Measurements from ENCODE around the gene C5orf34. TPM values are rescaled to one million over a fixed set of nuclear protein-coding genes. Genes with fewer than 3 reads are reported as not detected.
"Not testable (repeated sequence)": the region's sequence is repeated elsewhere in the genome, so short reads cannot be mapped to it uniquely, and the experiment has no call there.

Gene C5orf34
- polyA plus RNA-seq, 2 donors = 1.2 to 1.5 TPM

- Histone ChIP-seq H3K4me3 (ENCODE audit: low read depth in 1 of 2, low read length in 2 of 2) (no peak overlapping the region), H3K27ac (ENCODE audit: low read depth in 2 of 2, low read length in 1 of 2) (peak overlapping the region in 1 of 2 donors; percentile 60), H3K9me3 (ENCODE audit: control insufficient read depth in 2 of 2, insufficient read depth in 1 of 2, low read depth in 1 of 2, low read length in 1 of 2) (no peaks in the 10 kb centered on the region), H3K27me3 (ENCODE audit: control insufficient read depth in 1 of 2, insufficient read depth in 2 of 2, low read length in 2 of 2) (no peaks in the 10 kb centered on the region), H3K36me3 (ENCODE audit: control insufficient read depth in 2 of 2, insufficient read depth in 2 of 2, low read length in 1 of 2) (no peaks in the 10 kb centered on the region), H3K4me1 (ENCODE audit: control insufficient read depth in 2 of 2, insufficient read depth in 2 of 2, low read length in 1 of 2) (no peaks in the 10 kb centered on the region)
- 87 to 90% methylated on average over 2 of the region's 2 CpGs for WGBS, 2 donors
Measured at GRCh38 chr5:43485406-43485805, 29.5 kb downstream of the C5orf34 start.

DNA sequence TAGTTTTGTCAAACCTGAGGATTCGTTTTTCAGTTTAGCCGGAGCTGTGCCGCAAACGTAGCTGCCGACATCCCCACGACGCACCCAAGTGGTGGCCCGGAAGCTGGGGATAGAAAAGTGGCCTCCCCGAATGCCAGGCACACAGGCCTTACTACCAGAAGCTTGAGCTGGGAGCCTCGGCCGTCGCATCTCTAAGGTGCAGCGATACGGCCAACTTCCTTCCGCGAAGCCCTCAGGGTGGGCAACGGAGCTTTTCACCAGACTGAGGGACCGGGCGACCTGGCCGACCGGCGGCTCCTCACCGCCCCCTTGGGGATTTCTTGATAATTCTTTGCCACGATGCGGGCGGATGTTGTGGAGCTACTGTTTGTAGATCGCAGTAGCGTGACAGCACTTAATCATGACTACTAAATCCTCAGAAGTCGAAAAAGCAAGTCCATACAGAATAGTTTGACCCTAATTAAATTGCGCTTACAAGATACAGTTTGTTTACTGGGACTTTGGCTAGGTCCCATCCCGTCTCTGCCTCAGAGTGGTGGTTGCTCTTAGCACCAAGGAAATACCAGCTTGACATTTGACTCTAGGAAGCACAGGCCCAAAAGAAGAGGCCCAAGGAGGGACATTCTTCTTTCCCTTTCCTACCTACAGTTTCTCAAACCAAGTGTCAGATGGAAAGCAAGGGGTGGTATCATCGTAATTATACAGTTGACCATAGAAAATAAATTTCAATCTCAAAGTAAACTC lies 30.7 kb downstream of the C5orf34 start:
- H3K9me3 ChIP-seq (ENCODE audit: control insufficient read depth in 2 of 2, insufficient read depth in 1 of 2, low read depth in 1 of 2, low read length in 1 of 2) = no peaks in the 10 kb centered on the region
- WGBS, 2 donors = 2 to 3% methylated on average over 32 of the region's 32 CpGs
- H3K27ac ChIP-seq (ENCODE audit: low read depth in 2 of 2, low read length in 1 of 2) = peak overlapping the region; percentile 99

GRCh38 chr5:43483298-43484105 lies 31.4 kb downstream of the C5orf34 start, which contains the start of gene TMEM267:
TMEM267 (minus strand) TSS chr5:43483865; CDS start chr5:43453969, 29,896 bp downstream.
- 0 to 1% methylated on average over 55 to 62 of the region's 62 CpGs for WGBS, 2 donors

More for the DNA sequence above, 30.7 kb downstream of the C5orf34 start:
- no peaks in the 10 kb centered on the region for H3K36me3 ChIP-seq (ENCODE audit: control insufficient read depth in 2 of 2, insufficient read depth in 2 of 2, low read length in 1 of 2)
- H3K27me3 ChIP-seq (ENCODE audit: control insufficient read depth in 1 of 2, insufficient read depth in 2 of 2, low read length in 2 of 2) = no peaks in the 10 kb centered on the region
- peak overlapping the region; percentile 79 to 81 for H3K4me3 ChIP-seq (ENCODE audit: low read depth in 1 of 2, low read length in 2 of 2)
- H3K4me1 ChIP-seq (ENCODE audit: control insufficient read depth in 2 of 2, insufficient read depth in 2 of 2, low read length in 1 of 2) = no peaks in the 10 kb centered on the region

DNA sequence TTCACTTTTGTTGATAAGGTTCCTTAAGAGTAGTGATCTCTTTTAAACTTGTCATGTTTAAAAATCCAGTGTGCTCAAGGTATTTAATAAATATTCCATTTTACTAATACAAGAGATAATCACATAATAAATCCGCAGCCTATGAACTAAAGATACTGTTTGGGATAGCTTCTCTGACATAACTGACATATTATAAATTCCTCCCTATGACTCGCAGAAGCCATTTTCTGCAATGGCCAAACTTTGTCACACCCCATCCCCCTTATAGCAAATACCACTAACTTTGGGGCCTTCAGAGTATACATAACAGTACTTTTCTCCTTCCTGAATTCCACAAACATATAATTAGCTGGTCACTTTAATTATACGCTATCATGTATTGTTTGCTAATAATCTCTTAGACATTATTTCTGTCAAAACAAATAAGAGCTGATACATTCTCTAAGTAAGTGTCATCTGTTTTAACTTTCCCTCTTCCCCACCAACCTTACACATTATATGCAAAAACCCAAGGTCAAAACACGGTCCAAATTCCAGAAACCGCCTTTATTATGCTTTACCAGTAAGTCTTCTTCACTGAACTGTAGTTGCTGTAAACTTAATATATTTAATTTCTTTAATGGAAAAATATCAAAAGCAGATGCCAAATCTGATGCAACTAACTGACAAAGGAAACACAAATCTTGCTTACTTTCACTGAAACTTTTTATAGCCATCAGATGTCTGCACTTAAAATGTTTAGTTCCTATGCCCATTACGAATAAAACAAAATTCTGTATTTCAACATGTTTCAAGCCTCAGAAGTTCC lies 32.3 kb downstream of the C5orf34 start:
- Histone ChIP-seq H3K4me1 (ENCODE audit: control insufficient read depth in 2 of 2, insufficient read depth in 2 of 2, low read length in 1 of 2) (no peaks in the 10 kb centered on the region), H3K4me3 (ENCODE audit: low read depth in 1 of 2, low read length in 2 of 2) (peak overlapping the region in 1 of 2 donors; percentile 79), H3K9me3 (ENCODE audit: control insufficient read depth in 2 of 2, insufficient read depth in 1 of 2, low read depth in 1 of 2, low read length in 1 of 2) (no peaks in the 10 kb centered on the region), H3K36me3 (ENCODE audit: control insufficient read depth in 2 of 2, insufficient read depth in 2 of 2, low read length in 1 of 2) (no peaks in the 10 kb centered on the region), H3K27ac (ENCODE audit: low read depth in 2 of 2, low read length in 1 of 2) (no peak overlapping the region), H3K27me3 (ENCODE audit: control insufficient read depth in 1 of 2, insufficient read depth in 2 of 2, low read length in 2 of 2) (no peaks in the 10 kb centered on the region)
- WGBS, 2 donors = 37 to 38% methylated on average over 6 of the region's 6 CpGs

More at GRCh38 chr5:43483298-43484105, 31.4 kb downstream of the C5orf34 start, which contains the start of gene TMEM267:
- Histone ChIP-seq H3K4me1 (ENCODE audit: control insufficient read depth in 2 of 2, insufficient read depth in 2 of 2, low read length in 1 of 2) (no peaks in the 10 kb centered on the region), H3K27ac (ENCODE audit: low read depth in 2 of 2, low read length in 1 of 2) (peak within 1 kb of the TSS; percentile 99), H3K36me3 (ENCODE audit: control insufficient read depth in 2 of 2, insufficient read depth in 2 of 2, low read length in 1 of 2) (no peaks in the 10 kb centered on the region), H3K9me3 (ENCODE audit: control insufficient read depth in 2 of 2, insufficient read depth in 1 of 2, low read depth in 1 of 2, low read length in 1 of 2) (no peaks in the 10 kb centered on the region), H3K27me3 (ENCODE audit: control insufficient read depth in 1 of 2, insufficient read depth in 2 of 2, low read length in 2 of 2) (no peaks in the 10 kb centered on the region), H3K4me3 (ENCODE audit: low read depth in 1 of 2, low read length in 2 of 2) (peak within 1 kb of the TSS; percentile 79 to 81)

GRCh38 chr5:43469671-43470391 lies 45.1 kb downstream of the C5orf34 start:
- Histone ChIP-seq H3K4me3 (ENCODE audit: low read depth in 1 of 2, low read length in 2 of 2) (no peak overlapping the region), H3K9me3 (ENCODE audit: control insufficient read depth in 2 of 2, insufficient read depth in 1 of 2, low read depth in 1 of 2, low read length in 1 of 2) (no peaks in the 10 kb centered on the region), H3K27ac (ENCODE audit: low read depth in 2 of 2, low read length in 1 of 2) (no peak overlapping the region), H3K4me1 (ENCODE audit: control insufficient read depth in 2 of 2, insufficient read depth in 2 of 2, low read length in 1 of 2) (no peaks in the 10 kb centered on the region), H3K27me3 (ENCODE audit: control insufficient read depth in 1 of 2, insufficient read depth in 2 of 2, low read length in 2 of 2) (no peaks in the 10 kb centered on the region), H3K36me3 (ENCODE audit: control insufficient read depth in 2 of 2, insufficient read depth in 2 of 2, low read length in 1 of 2) (no peaks in the 10 kb centered on the region)
- WGBS, 2 donors = 92% methylated on average over 6 of the region's 6 CpGs

GRCh38 chr5:43467100-43467499 lies 47.8 kb downstream of the C5orf34 start:
- no peaks in the 10 kb centered on the region for H3K9me3 ChIP-seq (ENCODE audit: control insufficient read depth in 2 of 2, insufficient read depth in 1 of 2, low read depth in 1 of 2, low read length in 1 of 2)
- no peak overlapping the region for H3K4me3 ChIP-seq (ENCODE audit: low read depth in 1 of 2, low read length in 2 of 2)
- no peaks in the 10 kb centered on the region for H3K4me1 ChIP-seq (ENCODE audit: control insufficient read depth in 2 of 2, insufficient read depth in 2 of 2, low read length in 1 of 2)
- H3K36me3 ChIP-seq (ENCODE audit: control insufficient read depth in 2 of 2, insufficient read depth in 2 of 2, low read length in 1 of 2) = no peaks in the 10 kb centered on the region
- no peaks in the 10 kb centered on the region for H3K27me3 ChIP-seq (ENCODE audit: control insufficient read depth in 1 of 2, insufficient read depth in 2 of 2, low read length in 2 of 2)
- H3K27ac ChIP-seq (ENCODE audit: low read depth in 2 of 2, low read length in 1 of 2) = no peak overlapping the region

DNA sequence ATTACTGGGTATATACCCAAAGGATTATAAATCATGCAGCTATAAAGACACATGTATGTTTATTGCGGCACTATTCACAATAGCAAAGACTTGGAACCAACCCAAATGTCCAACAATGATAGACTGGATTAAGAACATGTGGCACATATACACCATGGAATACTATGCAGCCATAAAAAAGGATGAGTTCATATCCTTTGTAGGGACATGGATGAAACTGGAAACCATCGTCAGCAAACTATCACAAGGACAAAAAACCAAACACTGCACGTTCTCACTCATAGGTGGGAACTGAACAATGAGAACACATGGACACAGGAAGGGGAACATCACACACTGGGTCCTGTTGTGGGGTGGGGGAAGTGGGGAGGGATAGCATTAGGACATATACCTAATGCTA lies 49.5 kb downstream of the C5orf34 start:
- H3K36me3 ChIP-seq (ENCODE audit: control insufficient read depth in 2 of 2, insufficient read depth in 2 of 2, low read length in 1 of 2); H3K4me3 ChIP-seq (ENCODE audit: low read depth in 1 of 2, low read length in 2 of 2); H3K9me3 ChIP-seq (ENCODE audit: control insufficient read depth in 2 of 2, insufficient read depth in 1 of 2, low read depth in 1 of 2, low read length in 1 of 2); H3K4me1 ChIP-seq (ENCODE audit: control insufficient read depth in 2 of 2, insufficient read depth in 2 of 2, low read length in 1 of 2); H3K27ac ChIP-seq (ENCODE audit: low read depth in 2 of 2, low read length in 1 of 2); H3K27me3 ChIP-seq (ENCODE audit: control insufficient read depth in 1 of 2, insufficient read depth in 2 of 2, low read length in 2 of 2): not testable (repeated sequence)
- WGBS, 2 donors = 95 to 98% methylated on average over 3 of the region's 3 CpGs

DNA sequence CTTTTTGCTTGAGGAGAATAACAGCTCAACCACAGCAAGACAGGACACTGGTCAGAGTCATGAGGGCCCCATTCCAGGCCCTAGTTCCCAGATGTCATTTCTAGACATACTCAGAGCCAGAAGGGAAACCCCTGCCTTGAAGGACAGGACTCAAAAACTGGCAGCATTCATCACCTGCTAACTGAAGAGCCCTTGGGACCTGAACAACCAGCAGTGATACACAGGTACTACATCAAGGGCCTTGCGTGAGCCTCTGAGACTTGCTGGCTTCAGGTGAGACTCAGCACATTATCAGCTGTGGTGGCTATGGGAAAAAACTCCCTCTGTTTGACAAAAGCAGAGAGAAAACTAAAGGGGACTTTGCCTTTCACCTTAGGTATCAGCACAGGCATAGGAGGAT lies 53.9 kb downstream of the C5orf34 start:
- Histone ChIP-seq H3K27me3 (ENCODE audit: control insufficient read depth in 1 of 2, insufficient read depth in 2 of 2, low read length in 2 of 2) (no peaks in the 10 kb centered on the region), H3K4me1 (ENCODE audit: control insufficient read depth in 2 of 2, insufficient read depth in 2 of 2, low read length in 1 of 2) (no peaks in the 10 kb centered on the region), H3K27ac (ENCODE audit: low read depth in 2 of 2, low read length in 1 of 2) (no peak overlapping the region), H3K36me3 (ENCODE audit: control insufficient read depth in 2 of 2, insufficient read depth in 2 of 2, low read length in 1 of 2) (no peaks in the 10 kb centered on the region), H3K4me3 (ENCODE audit: low read depth in 1 of 2, low read length in 2 of 2) (no peak overlapping the region), H3K9me3 (ENCODE audit: control insufficient read depth in 2 of 2, insufficient read depth in 1 of 2, low read depth in 1 of 2, low read length in 1 of 2) (peaks cover 0 to 3% of the 10 kb centered on the region in 2 donors)
- WGBS, 2 donors = 97 to 100% methylated on average over 1 of the region's 1 CpG

GRCh38 chr5:43456556-43456955 lies 58.4 kb downstream of the C5orf34 start:
- H3K9me3 ChIP-seq (ENCODE audit: control insufficient read depth in 2 of 2, insufficient read depth in 1 of 2, low read depth in 1 of 2, low read length in 1 of 2) = peaks cover 0 to 3% of the 10 kb centered on the region in 2 donors
- WGBS, 2 donors = 90 to 94% methylated on average over 3 of the region's 3 CpGs
- no peaks in the 10 kb centered on the region for H3K4me1 ChIP-seq (ENCODE audit: control insufficient read depth in 2 of 2, insufficient read depth in 2 of 2, low read length in 1 of 2)
- H3K27me3 ChIP-seq (ENCODE audit: control insufficient read depth in 1 of 2, insufficient read depth in 2 of 2, low read length in 2 of 2) = no peaks in the 10 kb centered on the region
- no peak overlapping the region for H3K4me3 ChIP-seq (ENCODE audit: low read depth in 1 of 2, low read length in 2 of 2)
- no peaks in the 10 kb centered on the region for H3K36me3 ChIP-seq (ENCODE audit: control insufficient read depth in 2 of 2, insufficient read depth in 2 of 2, low read length in 1 of 2)
- no peak overlapping the region for H3K27ac ChIP-seq (ENCODE audit: low read depth in 2 of 2, low read length in 1 of 2)
